PC-3 (cell line): ENCODE measurements around the gene SLC24A3. TPM values are rescaled to one million over a fixed set of nuclear protein-coding genes. Genes with fewer than 3 reads are reported as not detected.

Source experiments
- ATAC-seq: fragments of 200-7000 bp; cut with Tn5 transposase; 2 replicates; pipeline ENCODE4 v1.9.1; 2020; ENCODE audit warnings: mild to moderate bottlenecking, moderate library complexity
- BruUV-seq: library from RNA; stranded (reverse); fragments of 400-500 nt; replicated peaks from 2 replicates; lab custom pipeline; 2021; lab: Mats Ljungman, UMichigan
- CTCF ChIA-PET: fragments of 300-600 bp; sonication (Branson Sonifier 250); formaldehyde crosslinking; loops from one replicate; lab custom pipeline; 2022; ENCODE audit warnings: antibody characterized with exemption; lab: Charles Lee
- POLR2A ChIA-PET: fragments of 300-600 bp; sonication (Branson Sonifier 250); formaldehyde crosslinking; loops from one replicate; lab custom pipeline; 2022; ENCODE audit warnings: antibody characterized with exemption; ENCODE audit not compliant: unreplicated experiment; lab: Charles Lee
- DNase-seq: peaks from one replicate; pipeline ENCODE4 v3.0.0-alpha.2; 2015
- H2AFZ ChIP-seq: fragments of 300-600 bp; sonication (generic); 2 replicates; pipeline ENCODE4 v1.6.0; 2016; ENCODE audit warnings: antibody characterized with exemption, low read length
- H3F3A ChIP-seq: fragments of 300-600 bp; sonication (generic); one replicate; pipeline ENCODE4 v1.6.0; 2017; ENCODE audit warnings: antibody characterized with exemption, low read length, control low read depth, mild to moderate bottlenecking; ENCODE audit not compliant: unreplicated experiment
- H3K27ac ChIP-seq: fragments of 300-600 bp; sonication (generic); 2 replicates; pipeline ENCODE4 v1.5.1; 2016; ENCODE audit warnings: mild to moderate bottlenecking, low read length
- H3K27me3 ChIP-seq: fragments of 300-600 bp; sonication (generic); 2 replicates; pipeline ENCODE4 v1.6.1; 2016; ENCODE audit warnings: low read length, mixed read lengths
- H3K36me3 ChIP-seq: fragments of 300-600 bp; sonication (generic); 2 replicates; pipeline ENCODE4 v1.6.1; 2016; ENCODE audit warnings: low read depth, mixed run types, low read length, mixed read lengths
- H3K4me1 ChIP-seq: fragments of 300-600 bp; sonication (generic); 2 replicates; pipeline ENCODE4 v1.5.1; 2016; ENCODE audit warnings: low read length; ENCODE audit not compliant: insufficient read depth
- H3K4me2 ChIP-seq: fragments of 300-600 bp; sonication (generic); 2 replicates; pipeline ENCODE4 v1.6.0; 2016; ENCODE audit warnings: low read length
- H3K4me3 ChIP-seq: fragments of 300-600 bp; sonication (generic); 2 replicates; pipeline ENCODE4 v1.5.1; 2016; ENCODE audit warnings: mild to moderate bottlenecking, low read length, mixed read lengths
- H3K79me2 ChIP-seq: fragments of 300-600 bp; sonication (generic); 2 replicates; pipeline ENCODE4 v1.6.1; 2017; ENCODE audit warnings: low read length, mixed read lengths
- H3K9ac ChIP-seq: fragments of 300-600 bp; sonication (generic); 2 replicates; pipeline ENCODE4 v1.6.0; 2016; ENCODE audit warnings: mild to moderate bottlenecking, low read length
- H3K9me2 ChIP-seq: fragments of 300-600 bp; sonication (generic); replicated peaks from 2 replicates; pipeline ENCODE4 v1.6.1; 2016; ENCODE audit warnings: mixed run types, low read length, mixed read lengths
- H3K9me3 ChIP-seq: fragments of 300-600 bp; sonication (generic); 2 replicates; pipeline ENCODE4 v1.6.1; 2016; ENCODE audit warnings: low read length, mixed read lengths
- H4K20me1 ChIP-seq: fragments of 300-600 bp; sonication (generic); 2 replicates; pipeline ENCODE4 v1.6.1; 2016; ENCODE audit warnings: low read length, mixed read lengths
- CTCF ChIP-seq: fragments of 300-600 bp; sonication (generic); conservative IDR thresholded peaks from 2 replicates; pipeline ENCODE4 v1.5.1; 2017; ENCODE audit warnings: antibody characterized with exemption, low read depth, mild to moderate bottlenecking, low read length
- EZH2 ChIP-seq: fragments of 300-600 bp; sonication (generic); IDR thresholded peaks from one replicate; pipeline ENCODE4 v1.6.1; 2017; ENCODE audit warnings: antibody characterized with exemption, mild to moderate bottlenecking, low read length; ENCODE audit not compliant: unreplicated experiment
- EZH2phosphoT487 ChIP-seq: fragments of 300-600 bp; sonication (generic); IDR thresholded peaks from 2 replicates; pipeline ENCODE4 v1.6.1; 2018; ENCODE audit warnings: mild to moderate bottlenecking, antibody characterized with exemption, low read length, borderline replicate concordance
- intact Hi-C: fragments of 100-400 bp; cut with micrococcal nuclease; formaldehyde crosslinking; loops from 2 replicates; pipeline ENCODE4 v1.9.0; 2023
- total RNA-seq: library from RNA; depleted of rRNA; stranded (reverse); fragments of >200 nt; gene quantifications from 2 replicates; pipeline ENCODE4 v1.2.3, GENCODE V29; 2014

Gene SLC24A3
- total RNA-seq, 1 experiment from 2014 or later = 0.11 TPM

GRCh38 chr20:19256906-19257595, 44.6 kb downstream of the SLC24A3 start:
- no peak overlapping the region for H2AFZ ChIP-seq
- TF ChIP-seq EZH2phosphoT487 = no peak
- TF ChIP-seq EZH2 = no peak
- DNase-seq = no peak
- H3K27ac ChIP-seq = no peak overlapping the region
- no peaks in the 10 kb centered on the region for H4K20me1 ChIP-seq
- no peaks in the 10 kb centered on the region for H3K9me3 ChIP-seq
- no peaks in the 10 kb centered on the region for H3F3A ChIP-seq
- H3K27me3 ChIP-seq = peaks cover 24% of the 10 kb centered on the region
- POLR2A ChIA-PET = interaction anchor here (0.6 kb wide), 1 partner anchor 781 kb away, joined by 6 read pairs; no protein-coding TSS in a partner anchor
- no peak for ATAC-seq
- no peak overlapping the region for H3K4me3 ChIP-seq
- no peak overlapping the region for H3K4me2 ChIP-seq
- no peak overlapping the region for H3K9ac ChIP-seq
- H3K9me2 ChIP-seq = no peaks in the 10 kb centered on the region
- H3K4me1 ChIP-seq = no peaks in the 10 kb centered on the region
- CTCF ChIA-PET = no interaction called here
- no peaks in the 10 kb centered on the region for H3K36me3 ChIP-seq
- no peaks in the 10 kb centered on the region for H3K79me2 ChIP-seq
- no TSS peak for BruUV-seq
- intact Hi-C loops = no loop called here

- Histone ChIP-seq H3K27me3 (peaks cover 20% of the 10 kb centered on the region), H3K9me2 (no peaks in the 10 kb centered on the region), H3K9me3 (no peaks in the 10 kb centered on the region), H3K4me2 (no peak overlapping the region), H3F3A (no peaks in the 10 kb centered on the region), H4K20me1 (no peaks in the 10 kb centered on the region), H3K36me3 (no peaks in the 10 kb centered on the region), H3K4me1 (no peaks in the 10 kb centered on the region), H3K4me3 (no peak overlapping the region), H3K79me2 (no peaks in the 10 kb centered on the region), H3K9ac (no peak overlapping the region), H3K27ac (no peak overlapping the region), H2AFZ (no peak overlapping the region)
- DNase-seq (no peak), ATAC-seq (no peak)
- no TSS peak for BruUV-seq
- intact Hi-C loops = no loop called here
- TF ChIP-seq CTCF = no peak
- TF ChIP-seq EZH2 = no peak
- TF ChIP-seq EZH2phosphoT487 = no peak
- CTCF ChIA-PET = no interaction called here
- POLR2A ChIA-PET = no interaction called here
These were observed 45.4 kb downstream of the SLC24A3 start for GRCh38 chr20:19257865-19258264.

GRCh38 chr20:19259141-19259591, 46.7 kb downstream of the SLC24A3 start:
- no peak overlapping the region for H2AFZ ChIP-seq
- no peaks in the 10 kb centered on the region for H3K79me2 ChIP-seq
- TF ChIP-seq CTCF = no peak
- TF ChIP-seq EZH2phosphoT487 = no peak
- TF ChIP-seq EZH2 = no peak
- no peaks in the 10 kb centered on the region for H3F3A ChIP-seq
- no peaks in the 10 kb centered on the region for H3K4me1 ChIP-seq
- no peak overlapping the region for H3K27ac ChIP-seq
- no peaks in the 10 kb centered on the region for H3K9me3 ChIP-seq
- intact Hi-C loops = no loop called here
- H3K9me2 ChIP-seq = no peaks in the 10 kb centered on the region
- POLR2A ChIA-PET = no interaction called here
- H3K4me2 ChIP-seq = no peak overlapping the region
- BruUV-seq = no TSS peak
- CTCF ChIA-PET = no interaction called here
- no peak for DNase-seq
- H3K36me3 ChIP-seq = no peaks in the 10 kb centered on the region
- ATAC-seq = no peak
- H3K4me3 ChIP-seq = no peak overlapping the region
- H4K20me1 ChIP-seq = no peaks in the 10 kb centered on the region
- no peak overlapping the region for H3K9ac ChIP-seq
- H3K27me3 ChIP-seq = peaks cover 24% of the 10 kb centered on the region
